Breast epithelium (tissue), 3 donors: ENCODE data around the gene TPRA1.

Experiments used
- CTCF ChIP-seq, 3 donors: fragments of 450-650 bp; IDR thresholded peaks; one replicate each; pipeline ENCODE4 v1.5.1; 2016 to 2017; ENCODE audit warnings: antibody characterized with exemption in 3 of 3, mild to moderate bottlenecking in 3 of 3, moderate library complexity in 3 of 3
- POLR2A ChIP-seq: fragments of 450-650 bp; IDR thresholded peaks from one replicate; pipeline ENCODE4 v1.6.1; 2016; ENCODE audit warnings: antibody characterized with exemption, mild to moderate bottlenecking, moderate library complexity
- POLR2AphosphoS5 ChIP-seq, 3 donors: sonication (generic); formaldehyde crosslinking; IDR thresholded peaks; one replicate each; pipeline ENCODE4 v1.6.1; 2017; ENCODE audit warnings: antibody characterized with exemption in 3 of 3

- TF ChIP-seq CTCF (IDR thresholded peaks at IDR 0.05) (no peak), POLR2AphosphoS5 (IDR thresholded peaks at IDR 0.05) (no peak), POLR2A (no peak)
These were observed 56.0 kb downstream of the TPRA1 start for GRCh38 chr3:127534564-127534963.
